ENCODE data around the gene NMRK1.

- no peak for TF ChIP-seq ZNF274 (IDR thresholded peaks at IDR 0.05; ENCODE audit: low read depth, low read length)
- TF ChIP-seq SUZ12 (IDR thresholded peaks at IDR 0.05; ENCODE audit: extremely low read depth, insufficient read depth, insufficient read length), result no peak
- TF ChIP-seq YY1 (IDR thresholded peaks at IDR 0.05; ENCODE audit: insufficient read depth, insufficient read length), result no peak
Observed at GRCh38 chr9:75130172-75130571, 42.2 kb upstream of the NMRK1 start.

Measured in NT2/D1 (cell line).